Endothelial cell of umbilical vein (primary cell): Measurements from ENCODE around the gene SOX12. TPM values are rescaled to one million over a fixed set of nuclear protein-coding genes. Genes with fewer than 3 reads are reported as not detected.

Experiments used
- BruUV-seq: library from RNA; stranded (reverse); fragments of 400-500 nt; replicated peaks from 2 replicates; lab custom pipeline; 2021; lab: Mats Ljungman, UMichigan
- CTCF ChIA-PET: fragments of 300-600, 350-600 bp; sonication (Branson Sonifier 250); formaldehyde crosslinking; loops from one replicate; lab custom pipeline; 2021; ENCODE audit warnings: antibody characterized with exemption, inconsistent platforms; lab: Charles Lee
- POLR2A ChIA-PET: fragments of 300-600, 350-600 bp; sonication (Branson Sonifier 250); formaldehyde crosslinking; loops from one replicate; lab custom pipeline; 2021; ENCODE audit warnings: antibody characterized with exemption, inconsistent platforms; lab: Charles Lee
- DNase-seq: peaks from one replicate; pipeline ENCODE4 v3.0.0-alpha.2; 2011; ENCODE audit warnings: low read depth, low spot score
- FAIRE-seq: peaks from 2 replicates; lab custom pipeline; 2011; peaks lifted over from hg19 to GRCh38; lab: Jason Lieb, UNC
- H2AFZ ChIP-seq: 2 replicates; pipeline ENCODE4 v1.6.0; 2012; ENCODE audit warnings: low read depth, low read length, control low read depth, inconsistent platforms
- H3K27ac ChIP-seq: 2 replicates; pipeline ENCODE4 v1.5.1; 2011; ENCODE audit warnings: low read depth, mild to moderate bottlenecking, control low read depth, low read length, moderate library complexity; ENCODE audit not compliant: insufficient read depth
- H3K27me3 ChIP-seq, 2 experiments: 2 replicates each; pipeline versions ENCODE4 v1.6.0 to v1.6.1; 2011; ENCODE audit warnings: low read length in 2 of 2, mixed read lengths in 1 of 2; ENCODE audit not compliant: control insufficient read depth in 2 of 2, insufficient read depth in 2 of 2
- H3K36me3 ChIP-seq, 2 experiments: 2 replicates in 1 of 2; 3 replicates in 1 of 2; pipeline ENCODE4 v1.5.1; 2011; ENCODE audit warnings: low read length in 2 of 2, mild to moderate bottlenecking in 1 of 2, moderate library complexity in 1 of 2; ENCODE audit not compliant: control insufficient read depth in 2 of 2, insufficient read depth in 2 of 2; ENCODE audit errors: extremely low read depth in 1 of 2
- H3K4me1 ChIP-seq: 3 replicates; pipeline ENCODE4 v1.5.1; 2011; ENCODE audit warnings: mild to moderate bottlenecking, low read length; ENCODE audit not compliant: control insufficient read depth, insufficient read depth; ENCODE audit errors: extremely low read depth
- H3K4me2 ChIP-seq: 2 replicates; pipeline ENCODE4 v1.6.1; 2011; ENCODE audit warnings: low read length, control low read depth, mixed read lengths; ENCODE audit not compliant: insufficient read depth
- H3K4me3 ChIP-seq, 3 experiments: fragments of 200-600 bp in 1 of 3; sonication (generic), shearing (Covaris generic) in 1 of 3; replicated peaks in 1 of 3; 2 replicates each; pipeline ENCODE4 v1.5.1; 2011 to 2016; ENCODE audit warnings: control low read depth in 3 of 3, low read length in 3 of 3, mild to moderate bottlenecking in 2 of 3, inconsistent platforms in 1 of 3, low read depth in 1 of 3, moderate library complexity in 1 of 3; ENCODE audit not compliant: insufficient read depth in 1 of 3
- H3K79me2 ChIP-seq: 2 replicates; pipeline ENCODE4 v1.6.0; 2012; ENCODE audit warnings: low read length, inconsistent platforms; ENCODE audit not compliant: control insufficient read depth, insufficient read depth
- H3K9ac ChIP-seq: replicated peaks from 2 replicates; pipeline ENCODE3; 2011; ENCODE audit warnings: low read length, control low read depth; ENCODE audit not compliant: insufficient read depth; ENCODE audit errors: extremely low read depth
- H3K9me1 ChIP-seq: replicated peaks from 3 replicates; pipeline ENCODE4 v1.6.0; 2011; ENCODE audit warnings: mild to moderate bottlenecking, low read length; ENCODE audit not compliant: control insufficient read depth, insufficient read depth; ENCODE audit errors: extremely low read depth
- H3K9me3 ChIP-seq: replicated peaks from 2 replicates; pipeline ENCODE4 v1.5.1; 2012; ENCODE audit warnings: low read length, inconsistent platforms; ENCODE audit not compliant: control insufficient read depth, insufficient read depth
- H4K20me1 ChIP-seq: replicated peaks from 2 replicates; pipeline ENCODE3; 2011; ENCODE audit warnings: mild to moderate bottlenecking, low read length; ENCODE audit not compliant: control insufficient read depth, insufficient read depth; ENCODE audit errors: extremely low read depth
- CTCF ChIP-seq, 2 donors: IDR thresholded peaks; 1 replicate in 1 of 2; 2 replicates in 1 of 2; pipeline ENCODE4 v1.5.1; 2011; ENCODE audit warnings: low read length in 2 of 2, mild to moderate bottlenecking in 2 of 2, moderate library complexity in 2 of 2, control low read depth in 1 of 2, inconsistent platforms in 1 of 2, low read depth in 1 of 2; ENCODE audit not compliant: insufficient read depth in 1 of 2; ENCODE audit errors: extremely low read depth in 1 of 2
- EZH2 ChIP-seq: IDR thresholded peaks from 2 replicates; pipeline ENCODE4 v1.6.1; 2012; ENCODE audit warnings: borderline replicate concordance, low read depth, mild to moderate bottlenecking, moderate library complexity, low read length, inconsistent platforms; ENCODE audit not compliant: severe bottlenecking
- FOS ChIP-seq: IDR thresholded peaks from 2 replicates; pipeline ENCODE4 v1.6.1; 2011; ENCODE audit warnings: mild to moderate bottlenecking, low read length, moderate library complexity, borderline replicate concordance; ENCODE audit not compliant: insufficient read depth
- GATA2 ChIP-seq: IDR thresholded peaks from 2 replicates; pipeline ENCODE4 v1.7.0; 2011; ENCODE audit warnings: low read depth, mild to moderate bottlenecking, moderate library complexity, mixed read lengths, low read length; ENCODE audit not compliant: insufficient read length, insufficient read depth
- JUN ChIP-seq: IDR thresholded peaks from 2 replicates; pipeline ENCODE4 v1.6.1; 2011; ENCODE audit warnings: borderline replicate concordance, low read depth; ENCODE audit not compliant: insufficient read length, insufficient read depth
- MAX ChIP-seq: IDR thresholded peaks from 2 replicates; pipeline ENCODE4 v1.6.1; 2011; ENCODE audit not compliant: insufficient read depth, insufficient read length
- MYC ChIP-seq: IDR thresholded peaks from one replicate; pipeline ENCODE4 v1.6.1; 2011; ENCODE audit warnings: mild to moderate bottlenecking, low read depth, low read length
- POLR2A ChIP-seq: IDR thresholded peaks from 2 replicates; pipeline ENCODE4 v1.6.1; 2012; ENCODE audit warnings: low read depth, mild to moderate bottlenecking, control low read depth, low read length
- POLR2AphosphoS5 ChIP-seq: IDR thresholded peaks from 2 replicates; pipeline ENCODE4 v1.6.1; 2012; ENCODE audit warnings: low read depth, mild to moderate bottlenecking, control low read depth, low read length, moderate library complexity; ENCODE audit not compliant: insufficient read depth
- dilution Hi-C: fragments of 300-500 bp; cut with MboI; formaldehyde crosslinking; loops from one replicate; pipeline ENCODE4 v1.15.0; 2019; ENCODE audit warnings: low sequenced_read_pairs; ENCODE audit not compliant: extremely low pct_ligation_motif_present
- intact Hi-C: fragments of 100-400 bp; cut with micrococcal nuclease; formaldehyde crosslinking; loops from one replicate; pipeline ENCODE4 v1.10.0; 2022
- polyA plus RNA-seq, 4 experiments: library from polyadenylated mRNA; depleted of rRNA in 3 of 4; stranded (reverse) in 3 of 4; unstranded in 1 of 4; fragments of >200 nt; gene quantifications; 2 replicates each; pipeline versions ENCODE4 v1.2.1 to v1.2.3, GENCODE V29; 2011 to 2012; ENCODE audit warnings: missing spikeins in 1 of 4
- total RNA-seq: library from RNA; stranded (reverse); gene quantifications from 2 replicates; pipeline ENCODE4 v1.2.3, GENCODE V29; 2021

Gene SOX12
- total and polyA plus RNA-seq, 2 donors (not counting 3 experiments of a cell fraction or from before 2014, with no cell fraction given), result 6.2 to 37.7 TPM

- Histone ChIP-seq H3K9ac (no peak overlapping the region), H3K4me2 (no peak overlapping the region), H2AFZ (no peak overlapping the region), H3K27ac (no peak overlapping the region), H3K36me3 (no peaks in the 10 kb centered on the region), H3K9me3 (no peaks in the 10 kb centered on the region), H3K4me1 (peaks cover 37% of the 10 kb centered on the region), H3K27me3 (no peaks in the 10 kb centered on the region), H3K4me3 (no peak overlapping the region), H3K79me2 (no peaks in the 10 kb centered on the region), H4K20me1 (no peaks in the 10 kb centered on the region), H3K9me1 (no peaks in the 10 kb centered on the region)
- TF ChIP-seq MYC (no peak), POLR2A (no peak), FOS (no peak), POLR2AphosphoS5 (no peak), EZH2 (no peak), CTCF (IDR thresholded peaks at IDR 0.05; ENCODE audit: extremely low read depth in 1 of 2, insufficient read depth in 1 of 2, low read depth in 1 of 2, low read length in 2 of 2) (no peak), MAX (no peak), GATA2 (no peak), JUN (no peak)
- no TSS peak for BruUV-seq
- no peak for DNase-seq
- intact Hi-C loops (no loop called here), dilution Hi-C loops (no loop called here)
- ChIA-PET POLR2A (no interaction called here), CTCF (interaction anchor here (1.7 kb wide), 1 partner anchor 12 kb away, joined by 10 read pairs; no protein-coding TSS in a partner anchor)
- no peak for FAIRE-seq
These were observed 42.1 kb downstream of the SOX12 start for GRCh38 chr20:367486-367887.
